Loucy (cell line): ENCODE measurements around the gene PANK3.

Experiments
- H2AFZ ChIP-seq: fragments of 200-600 bp; sonication (generic); 2 replicates; pipeline ENCODE4 v1.6.0; 2016; ENCODE audit warnings: antibody characterized with exemption, mild to moderate bottlenecking, low read length, moderate library complexity
- H3F3A ChIP-seq: fragments of 200-600 bp; 2 replicates; pipeline ENCODE4 v1.6.0; 2016; ENCODE audit warnings: antibody characterized with exemption, low read depth, mild to moderate bottlenecking
- H3K27me3 ChIP-seq: fragments of 200-600 bp; sonication (generic); 2 replicates; pipeline ENCODE4 v1.6.1; 2014; ENCODE audit warnings: low read length, mild to moderate bottlenecking; ENCODE audit not compliant: insufficient read depth, poor library complexity, severe bottlenecking
- H3K36me3 ChIP-seq: fragments of 200-600 bp; sonication (generic); 2 replicates; pipeline ENCODE4 v1.6.1; 2016; ENCODE audit warnings: low read length; ENCODE audit not compliant: insufficient read depth
- H3K4me1 ChIP-seq: fragments of 200-600 bp; sonication (generic); 2 replicates; pipeline ENCODE4 v1.5.1; 2014; ENCODE audit warnings: low read length, mild to moderate bottlenecking; ENCODE audit not compliant: insufficient read depth, poor library complexity, severe bottlenecking
- H3K4me2 ChIP-seq: fragments of 200-600 bp; sonication (generic); 2 replicates; pipeline ENCODE4 v1.6.0; 2014; ENCODE audit warnings: antibody characterized with exemption, low read length, low read depth, mild to moderate bottlenecking; ENCODE audit not compliant: poor library complexity, severe bottlenecking
- H3K4me3 ChIP-seq: fragments of 200-600 bp; sonication (generic); 2 replicates; pipeline ENCODE4 v1.5.1; 2014; ENCODE audit warnings: low read length, mild to moderate bottlenecking, mixed read lengths; ENCODE audit not compliant: poor library complexity, severe bottlenecking
- H3K79me2 ChIP-seq: fragments of 200-600 bp; sonication (generic); 2 replicates; pipeline ENCODE4 v1.6.1; 2014; ENCODE audit warnings: low read length; ENCODE audit not compliant: insufficient read depth
- H3K9ac ChIP-seq: fragments of 200-600 bp; sonication (generic); 2 replicates; pipeline ENCODE4 v1.6.0; 2014; ENCODE audit warnings: mild to moderate bottlenecking, low read depth, low read length, moderate library complexity; ENCODE audit not compliant: poor library complexity, severe bottlenecking
- H3K9me2 ChIP-seq: fragments of 200-600 bp; sonication (generic); replicated peaks from 2 replicates; pipeline ENCODE4 v1.6.1; 2016; ENCODE audit warnings: low read depth, low read length, mixed read lengths
- H3K9me3 ChIP-seq: fragments of 200-600 bp; sonication (generic); 2 replicates; pipeline ENCODE4 v1.6.1; 2014; ENCODE audit warnings: mild to moderate bottlenecking, antibody characterized with exemption, low read length, low read depth; ENCODE audit not compliant: insufficient read depth
- H4K20me1 ChIP-seq: fragments of 200-600 bp; sonication (generic); 2 replicates; pipeline ENCODE4 v1.6.0; 2014; ENCODE audit warnings: antibody characterized with exemption, low read length, mild to moderate bottlenecking; ENCODE audit not compliant: insufficient read depth, poor library complexity, severe bottlenecking
- EZH2phosphoT487 ChIP-seq: fragments of 200-600 bp; IDR thresholded peaks from 2 replicates; pipeline ENCODE4 v1.6.1; 2018; ENCODE audit warnings: antibody characterized with exemption, mild to moderate bottlenecking, moderate library complexity, borderline replicate concordance
- TF ChIP-seq, protein P1 (sequence below): fragments of 200-600 bp; sonication (generic); conservative IDR thresholded peaks from 2 replicates; pipeline ENCODE4 v1.5.1; 2014; ENCODE audit warnings: mild to moderate bottlenecking, antibody characterized with exemption, low read length

Gene PANK3

GRCh38 chr5:168562279-168562678 is 16.9 kb downstream of the PANK3 start:
- H3K4me3 ChIP-seq, result no peak overlapping the region
- peaks cover 31% of the 10 kb centered on the region for H4K20me1 ChIP-seq
- peaks cover 46% of the 10 kb centered on the region; the same call in 1 of the 2 replicates for H3K36me3 ChIP-seq
- no peaks in the 10 kb centered on the region for H3K4me1 ChIP-seq
- TF ChIP-seq, protein P1, sequence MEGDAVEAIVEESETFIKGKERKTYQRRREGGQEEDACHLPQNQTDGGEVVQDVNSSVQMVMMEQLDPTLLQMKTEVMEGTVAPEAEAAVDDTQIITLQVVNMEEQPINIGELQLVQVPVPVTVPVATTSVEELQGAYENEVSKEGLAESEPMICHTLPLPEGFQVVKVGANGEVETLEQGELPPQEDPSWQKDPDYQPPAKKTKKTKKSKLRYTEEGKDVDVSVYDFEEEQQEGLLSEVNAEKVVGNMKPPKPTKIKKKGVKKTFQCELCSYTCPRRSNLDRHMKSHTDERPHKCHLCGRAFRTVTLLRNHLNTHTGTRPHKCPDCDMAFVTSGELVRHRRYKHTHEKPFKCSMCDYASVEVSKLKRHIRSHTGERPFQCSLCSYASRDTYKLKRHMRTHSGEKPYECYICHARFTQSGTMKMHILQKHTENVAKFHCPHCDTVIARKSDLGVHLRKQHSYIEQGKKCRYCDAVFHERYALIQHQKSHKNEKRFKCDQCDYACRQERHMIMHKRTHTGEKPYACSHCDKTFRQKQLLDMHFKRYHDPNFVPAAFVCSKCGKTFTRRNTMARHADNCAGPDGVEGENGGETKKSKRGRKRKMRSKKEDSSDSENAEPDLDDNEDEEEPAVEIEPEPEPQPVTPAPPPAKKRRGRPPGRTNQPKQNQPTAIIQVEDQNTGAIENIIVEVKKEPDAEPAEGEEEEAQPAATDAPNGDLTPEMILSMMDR, result no peak
- no peak for TF ChIP-seq EZH2phosphoT487
- H3K9ac ChIP-seq, result no peak overlapping the region
- no peaks in the 10 kb centered on the region for H3K27me3 ChIP-seq
- no peak overlapping the region for H3K4me2 ChIP-seq
- no peaks in the 10 kb centered on the region for H3F3A ChIP-seq
- no peak overlapping the region for H2AFZ ChIP-seq
- no peaks in the 10 kb centered on the region for H3K9me2 ChIP-seq
- peaks cover 21% of the 10 kb centered on the region; the same call in 1 of the 2 replicates for H3K79me2 ChIP-seq
- H3K9me3 ChIP-seq, result no peaks in the 10 kb centered on the region

DNA sequence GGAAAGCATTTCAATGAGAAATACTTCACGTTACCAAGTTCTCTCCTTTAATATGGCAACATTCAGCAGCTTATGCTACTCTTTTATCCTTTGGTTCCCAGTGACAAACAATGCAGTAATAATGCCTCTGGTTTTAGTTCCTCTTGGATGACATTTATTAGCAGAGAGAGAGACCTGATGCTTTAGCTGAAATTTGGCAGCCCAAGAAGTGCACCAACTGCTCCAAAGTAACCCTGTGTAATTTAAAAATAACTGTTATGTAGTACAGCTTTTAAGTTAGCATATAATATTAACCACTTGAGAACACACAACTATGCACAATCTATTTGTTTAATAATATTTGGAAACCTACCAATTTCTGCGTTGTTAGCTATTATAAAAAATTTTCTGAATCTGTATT is 21.8 kb downstream of the PANK3 start:
- Histone ChIP-seq H3K79me2 (peaks cover 5% of the 10 kb centered on the region; the same call in 1 of the 2 replicates), H3K9me2 (no peaks in the 10 kb centered on the region), H3K27me3 (no peaks in the 10 kb centered on the region), H2AFZ (no peak overlapping the region), H3K9ac (no peak overlapping the region), H3K4me1 (no peaks in the 10 kb centered on the region), H3K4me3 (no peak overlapping the region), H4K20me1 (peaks cover 4% of the 10 kb centered on the region), H3F3A (no peaks in the 10 kb centered on the region), H3K36me3 (peaks cover 68% of the 10 kb centered on the region; the same call in 1 of the 2 replicates), H3K9me3 (no peaks in the 10 kb centered on the region), H3K4me2 (no peak overlapping the region)
- TF ChIP-seq, protein P1, result no peak
- no peak for TF ChIP-seq EZH2phosphoT487

- H3K4me3 ChIP-seq, result no peak overlapping the region
- no peak overlapping the region for H3K4me2 ChIP-seq
- no peaks in the 10 kb centered on the region for H3K27me3 ChIP-seq
- no peaks in the 10 kb centered on the region for H3K9me3 ChIP-seq
- H3K9ac ChIP-seq, result no peak overlapping the region
- H3K79me2 ChIP-seq, result 0 out of 2 replicates have a peak, but pooled peaks cover 3% of the 10 kb centered on the region
- H2AFZ ChIP-seq, result no peak overlapping the region
- no peaks in the 10 kb centered on the region for H3K9me2 ChIP-seq
- TF ChIP-seq, protein P1, result no peak
- no peak for TF ChIP-seq EZH2phosphoT487
- H3K36me3 ChIP-seq, result peaks cover 50% of the 10 kb centered on the region; the same call in 1 of the 2 replicates
- peaks cover 3% of the 10 kb centered on the region for H4K20me1 ChIP-seq
- H3F3A ChIP-seq, result no peaks in the 10 kb centered on the region
- H3K4me1 ChIP-seq, result no peaks in the 10 kb centered on the region
Observed at GRCh38 chr5:168553377-168554130, 25.6 kb downstream of the PANK3 start.
